PC-9 (cell line): Measurements from ENCODE around the gene PHC3. TPM values are rescaled to one million over a fixed set of nuclear protein-coding genes. Genes with fewer than 3 reads are reported as not detected.

Source experiments
- BruUV-seq: library from RNA; stranded (reverse); fragments of 400-500 nt; replicated peaks from 2 replicates; lab custom pipeline; 2021; lab: Mats Ljungman, UMichigan
- CTCF ChIA-PET: fragments of 300-600 bp; sonication (Branson Sonifier 250); formaldehyde crosslinking; loops from one replicate; lab custom pipeline; 2022; ENCODE audit warnings: antibody characterized with exemption; lab: Charles Lee
- POLR2A ChIA-PET: fragments of 300-600 bp; sonication (Branson Sonifier 250); formaldehyde crosslinking; loops from one replicate; lab custom pipeline; 2022; ENCODE audit warnings: antibody characterized with exemption; ENCODE audit not compliant: unreplicated experiment; lab: Charles Lee
- DNase-seq, 2 experiments: peaks; one replicate each; pipeline versions ENCODE4 v3.0.0 to v3.0.0-alpha.2; 2015 to 2022; ENCODE audit warnings: mixed read lengths in 1 of 2
- H2AFZ ChIP-seq: fragments of 200-600 bp; sonication (generic); 2 replicates; pipeline ENCODE4 v1.8.1; 2017; ENCODE audit warnings: antibody characterized with exemption
- H3F3A ChIP-seq: fragments of 200-600 bp; sonication (generic); 2 replicates; pipeline ENCODE4 v1.8.1; 2017; ENCODE audit warnings: antibody characterized with exemption, mild to moderate bottlenecking, low read depth; ENCODE audit not compliant: insufficient read depth
- H3K27ac ChIP-seq: fragments of 200-600 bp; sonication (generic); 2 replicates; pipeline ENCODE4 v1.6.1; 2016; ENCODE audit warnings: mixed run types
- H3K27me3 ChIP-seq: fragments of 200-600 bp; sonication (generic); 2 replicates; pipeline ENCODE4 v1.6.1; 2016; ENCODE audit warnings: low read depth, mixed run types; ENCODE audit not compliant: insufficient read depth
- H3K36me3 ChIP-seq: fragments of 200-600 bp; sonication (generic); 2 replicates; pipeline ENCODE4 v1.6.1; 2016; ENCODE audit warnings: low read depth, mixed run types
- H3K4me1 ChIP-seq: fragments of 200-600 bp; sonication (generic); replicated peaks from 2 replicates; pipeline ENCODE4 v1.6.1; 2016; ENCODE audit warnings: mixed run types; ENCODE audit not compliant: insufficient read depth
- H3K4me2 ChIP-seq: fragments of 200-600 bp; sonication (generic); 2 replicates; pipeline ENCODE4 v1.6.1; 2017; ENCODE audit warnings: mixed run types
- H3K4me3 ChIP-seq: fragments of 200-600 bp; sonication (generic); 2 replicates; pipeline ENCODE4 v1.6.1; 2016; ENCODE audit warnings: mixed run types
- H3K79me2 ChIP-seq: fragments of 200-600 bp; sonication (generic); 2 replicates; pipeline ENCODE4 v1.6.1; 2017; ENCODE audit warnings: low read depth, mixed run types
- H3K9me2 ChIP-seq: fragments of 200-600 bp; sonication (generic); 2 replicates; pipeline ENCODE4 v1.8.1; 2017; ENCODE audit warnings: mild to moderate bottlenecking; ENCODE audit not compliant: insufficient read depth
- H3K9me3 ChIP-seq: fragments of 200-600 bp; sonication (generic); 2 replicates; pipeline ENCODE4 v1.8.1; 2016; ENCODE audit warnings: low read depth; ENCODE audit not compliant: insufficient read depth
- H4K20me1 ChIP-seq: fragments of 200-600 bp; sonication (generic); 2 replicates; pipeline ENCODE4 v1.8.1; 2017; ENCODE audit not compliant: insufficient read depth
- EZH2 ChIP-seq: fragments of 200-600 bp; sonication (generic); IDR thresholded peaks from 2 replicates; pipeline ENCODE4 v1.8.0; 2017; ENCODE audit warnings: antibody characterized with exemption, low read depth
- intact Hi-C: fragments of 100-400 bp; cut with micrococcal nuclease; formaldehyde crosslinking; loops from one replicate; pipeline ENCODE4 v1.10.0; 2022; ENCODE audit not compliant: unreplicated experiment
- total RNA-seq: library from RNA; stranded (reverse); gene quantifications from 2 replicates; pipeline ENCODE4 v1.2.3, GENCODE V29; 2021
- TF ChIP-seq, protein P1 (sequence below): fragments of 200-600 bp; sonication (generic); conservative IDR thresholded peaks from 2 replicates; pipeline ENCODE4 v1.6.1; 2017; ENCODE audit warnings: mixed run types, antibody characterized with exemption, mild to moderate bottlenecking, moderate library complexity

Gene PHC3
- total RNA-seq, 1 experiment from 2014 or later, result 80.8 TPM

- no peak for DNase-seq
- Histone ChIP-seq H3K4me1 (0 out of 2 replicates have a peak, but pooled peaks cover 4% of the 10 kb centered on the region), H2AFZ (no peak overlapping the region), H3K27ac (no peak overlapping the region), H3K79me2 (no peaks in the 10 kb centered on the region), H3F3A (no peaks in the 10 kb centered on the region), H3K9me2 (no peaks in the 10 kb centered on the region), H3K9me3 (no peaks in the 10 kb centered on the region), H4K20me1 (no peaks in the 10 kb centered on the region), H3K36me3 (no peaks in the 10 kb centered on the region), H3K27me3 (no peaks in the 10 kb centered on the region), H3K4me3 (no peak overlapping the region), H3K4me2 (no peak overlapping the region)
- intact Hi-C loops, result no loop called here
- POLR2A ChIA-PET, result interaction anchor here (0.7 kb wide), 1 partner anchor 30 kb away, joined by 3 read pairs; no protein-coding TSS in a partner anchor
- CTCF ChIA-PET, result no interaction called here
- no peak for TF ChIP-seq EZH2
- TF ChIP-seq, protein P1, sequence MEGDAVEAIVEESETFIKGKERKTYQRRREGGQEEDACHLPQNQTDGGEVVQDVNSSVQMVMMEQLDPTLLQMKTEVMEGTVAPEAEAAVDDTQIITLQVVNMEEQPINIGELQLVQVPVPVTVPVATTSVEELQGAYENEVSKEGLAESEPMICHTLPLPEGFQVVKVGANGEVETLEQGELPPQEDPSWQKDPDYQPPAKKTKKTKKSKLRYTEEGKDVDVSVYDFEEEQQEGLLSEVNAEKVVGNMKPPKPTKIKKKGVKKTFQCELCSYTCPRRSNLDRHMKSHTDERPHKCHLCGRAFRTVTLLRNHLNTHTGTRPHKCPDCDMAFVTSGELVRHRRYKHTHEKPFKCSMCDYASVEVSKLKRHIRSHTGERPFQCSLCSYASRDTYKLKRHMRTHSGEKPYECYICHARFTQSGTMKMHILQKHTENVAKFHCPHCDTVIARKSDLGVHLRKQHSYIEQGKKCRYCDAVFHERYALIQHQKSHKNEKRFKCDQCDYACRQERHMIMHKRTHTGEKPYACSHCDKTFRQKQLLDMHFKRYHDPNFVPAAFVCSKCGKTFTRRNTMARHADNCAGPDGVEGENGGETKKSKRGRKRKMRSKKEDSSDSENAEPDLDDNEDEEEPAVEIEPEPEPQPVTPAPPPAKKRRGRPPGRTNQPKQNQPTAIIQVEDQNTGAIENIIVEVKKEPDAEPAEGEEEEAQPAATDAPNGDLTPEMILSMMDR, result no peak
- no TSS peak for BruUV-seq
These were observed 104.8 kb downstream of the PHC3 start for GRCh38 chr3:170076715-170077238.

DNA sequence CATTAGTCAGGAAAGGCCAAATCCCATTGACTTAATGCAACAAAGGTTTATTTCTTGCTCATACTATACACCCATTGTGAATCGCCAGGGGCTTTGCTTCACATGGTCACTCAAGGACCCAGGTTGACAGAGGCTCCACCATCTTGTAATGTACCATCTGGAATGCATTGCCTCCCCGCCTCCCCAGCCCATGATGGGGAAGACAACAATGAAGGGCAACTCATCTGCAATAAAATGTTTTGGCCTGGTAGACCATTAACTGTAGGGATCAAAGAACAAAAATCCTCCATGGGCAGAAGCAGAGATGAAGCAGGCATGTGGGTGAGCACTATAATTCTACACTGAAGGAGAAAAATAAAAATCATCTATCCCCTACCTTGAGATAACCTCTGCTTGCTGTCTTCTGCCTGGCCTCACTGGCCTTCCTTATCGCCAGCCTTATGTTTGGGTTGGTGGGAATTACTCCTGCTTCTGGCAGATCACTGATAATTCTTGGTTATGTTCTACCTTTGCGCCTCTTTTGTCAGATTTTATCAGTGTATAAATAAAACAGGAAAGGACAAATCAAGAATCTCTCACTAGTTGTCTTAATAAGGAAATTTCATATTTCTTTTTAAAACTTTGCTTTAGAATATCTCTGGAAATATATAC is 106.0 kb downstream of the PHC3 start:
- no peaks in the 10 kb centered on the region for H4K20me1 ChIP-seq
- TF ChIP-seq, protein P1, result no peak
- no peaks in the 10 kb centered on the region for H3K79me2 ChIP-seq
- intact Hi-C loops, result no loop called here
- H3K9me3 ChIP-seq, result no peaks in the 10 kb centered on the region
- H3K4me3 ChIP-seq, result no peak overlapping the region
- no peak overlapping the region for H2AFZ ChIP-seq
- H3K27ac ChIP-seq, result no peak overlapping the region
- BruUV-seq, result no TSS peak
- H3K9me2 ChIP-seq, result no peaks in the 10 kb centered on the region
- no peak for DNase-seq
- H3K4me2 ChIP-seq, result no peak overlapping the region
- no peaks in the 10 kb centered on the region for H3K27me3 ChIP-seq
- CTCF ChIA-PET, result no interaction called here
- no peaks in the 10 kb centered on the region for H3K36me3 ChIP-seq
- POLR2A ChIA-PET, result no interaction called here
- no peaks in the 10 kb centered on the region for H3F3A ChIP-seq
- 0 out of 2 replicates have a peak, but pooled peaks cover 4% of the 10 kb centered on the region for H3K4me1 ChIP-seq

GRCh38 chr3:170064108-170064507 is 117.4 kb downstream of the PHC3 start:
- H4K20me1 ChIP-seq, result no peaks in the 10 kb centered on the region
- no peak overlapping the region for H2AFZ ChIP-seq
- no peaks in the 10 kb centered on the region for H3K9me3 ChIP-seq
- ChIA-PET POLR2A (no interaction called here), CTCF (no interaction called here)
- no peaks in the 10 kb centered on the region for H3K79me2 ChIP-seq
- intact Hi-C loops, result no loop called here
- no peaks in the 10 kb centered on the region for H3K36me3 ChIP-seq
- TF ChIP-seq, protein P1, result no peak
- no peak for TF ChIP-seq EZH2
- no peak overlapping the region for H3K4me3 ChIP-seq
- H3K27ac ChIP-seq, result no peak overlapping the region
- no peaks in the 10 kb centered on the region for H3F3A ChIP-seq
- no peaks in the 10 kb centered on the region for H3K27me3 ChIP-seq
- H3K4me2 ChIP-seq, result no peak overlapping the region
- H3K9me2 ChIP-seq, result no peaks in the 10 kb centered on the region; the same call in 1 of the 2 replicates
- BruUV-seq, result no TSS peak
- H3K4me1 ChIP-seq, result no peaks in the 10 kb centered on the region
- no peak for DNase-seq
